Loucy (cell line): ENCODE results near the gene NEK5.

Experiments
- EZH2phosphoT487 ChIP-seq: fragments of 200-600 bp; IDR thresholded peaks from 2 replicates; pipeline ENCODE4 v1.6.1; 2018; ENCODE audit warnings: antibody characterized with exemption, mild to moderate bottlenecking, moderate library complexity, borderline replicate concordance
- TF ChIP-seq, protein P1 (sequence below): fragments of 200-600 bp; sonication (generic); conservative IDR thresholded peaks from 2 replicates; pipeline ENCODE4 v1.5.1; 2014; ENCODE audit warnings: mild to moderate bottlenecking, antibody characterized with exemption, low read length

- TF ChIP-seq, protein P1, sequence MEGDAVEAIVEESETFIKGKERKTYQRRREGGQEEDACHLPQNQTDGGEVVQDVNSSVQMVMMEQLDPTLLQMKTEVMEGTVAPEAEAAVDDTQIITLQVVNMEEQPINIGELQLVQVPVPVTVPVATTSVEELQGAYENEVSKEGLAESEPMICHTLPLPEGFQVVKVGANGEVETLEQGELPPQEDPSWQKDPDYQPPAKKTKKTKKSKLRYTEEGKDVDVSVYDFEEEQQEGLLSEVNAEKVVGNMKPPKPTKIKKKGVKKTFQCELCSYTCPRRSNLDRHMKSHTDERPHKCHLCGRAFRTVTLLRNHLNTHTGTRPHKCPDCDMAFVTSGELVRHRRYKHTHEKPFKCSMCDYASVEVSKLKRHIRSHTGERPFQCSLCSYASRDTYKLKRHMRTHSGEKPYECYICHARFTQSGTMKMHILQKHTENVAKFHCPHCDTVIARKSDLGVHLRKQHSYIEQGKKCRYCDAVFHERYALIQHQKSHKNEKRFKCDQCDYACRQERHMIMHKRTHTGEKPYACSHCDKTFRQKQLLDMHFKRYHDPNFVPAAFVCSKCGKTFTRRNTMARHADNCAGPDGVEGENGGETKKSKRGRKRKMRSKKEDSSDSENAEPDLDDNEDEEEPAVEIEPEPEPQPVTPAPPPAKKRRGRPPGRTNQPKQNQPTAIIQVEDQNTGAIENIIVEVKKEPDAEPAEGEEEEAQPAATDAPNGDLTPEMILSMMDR, result no peak
- TF ChIP-seq EZH2phosphoT487, result no peak
These were observed 10.3 kb downstream of the NEK5 start for GRCh38 chr13:52118595-52118994.
